ENCODE measurements around the gene PEPD. TPM values are rescaled to one million over a fixed set of nuclear protein-coding genes. Genes with fewer than 3 reads are reported as not detected.

PEPD gene
- total RNA-seq, 1 experiment from 2014 or later = 40.5 TPM

DNA sequence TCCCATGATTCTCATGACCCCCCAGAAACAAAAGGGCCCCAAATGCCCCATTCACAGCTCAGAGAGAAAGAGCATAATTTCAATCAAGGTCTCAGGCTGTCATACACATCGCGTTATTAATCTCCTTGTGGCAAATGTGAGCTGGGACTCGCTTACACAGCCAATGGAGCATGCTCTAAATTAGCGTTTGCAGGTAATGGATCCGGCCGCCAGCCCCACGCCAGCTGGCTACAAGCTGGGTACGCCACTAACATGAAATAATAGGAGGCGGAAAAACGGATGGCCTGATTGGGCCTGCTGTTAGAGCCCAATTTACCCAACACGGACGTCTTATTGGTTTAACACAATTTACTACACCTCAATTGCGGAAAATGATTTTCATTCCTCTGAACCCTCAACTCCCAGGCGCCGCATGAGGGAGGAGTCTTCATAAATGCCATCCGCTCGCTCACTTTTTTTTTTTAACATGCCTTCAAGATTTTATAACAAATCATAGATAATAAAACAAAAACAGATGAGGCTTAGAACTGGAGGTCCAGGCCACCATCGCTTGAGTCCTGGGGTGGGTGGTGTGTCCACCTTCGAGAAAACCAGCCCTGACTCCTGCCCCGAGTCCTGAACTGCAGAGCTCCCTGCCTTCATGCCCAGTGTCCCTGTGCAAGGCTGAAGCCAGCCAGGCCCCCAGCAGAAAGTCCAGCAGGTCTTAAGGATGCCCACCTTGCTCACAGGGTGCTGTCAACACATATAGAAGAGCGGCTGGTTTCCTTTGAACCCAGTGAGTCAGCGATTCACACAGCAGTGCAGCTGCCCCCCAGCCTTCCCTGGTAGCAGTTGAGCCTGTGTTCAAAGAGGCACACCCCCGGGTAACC lies 62.1 kb downstream of the PEPD start:
- no TSS peak for BruUV-seq (replicated peaks)
- TF ChIP-seq ZFX (IDR thresholded peaks at IDR 0.05) (no peak), JUND (IDR thresholded peaks at IDR 0.05) (no peak), POLR2AphosphoS5 (IDR thresholded peaks at IDR 0.05; ENCODE audit: low read depth, low read length) (no peak), CEBPB (IDR thresholded peaks at IDR 0.05; ENCODE audit: low read depth) (no peak), FOSL1 (IDR thresholded peaks at IDR 0.05; ENCODE audit: low read depth) (no peak), SRF (IDR thresholded peaks at IDR 0.05; ENCODE audit: low read depth) (no peak), CBX3 (IDR thresholded peaks at IDR 0.05; ENCODE audit: low read depth) (no peak), YY1 (IDR thresholded peaks at IDR 0.05; ENCODE audit: extremely low read depth, insufficient replicate concordance, low read depth, low read length) (no peak), SIN3A (IDR thresholded peaks at IDR 0.05; ENCODE audit: low read depth) (no peak), TCF7L2 (IDR thresholded peaks at IDR 0.05; ENCODE audit: borderline replicate concordance, extremely low read depth, insufficient read depth, insufficient read length) (no peak), RAD21 (IDR thresholded peaks at IDR 0.05; ENCODE audit: low read depth) (no peak), ZNF274 (IDR thresholded peaks at IDR 0.05; ENCODE audit: low read depth, low read length) (no peak), EGR1 (IDR thresholded peaks at IDR 0.05; ENCODE audit: low read depth) (no peak), POLR2A (IDR thresholded peaks at IDR 0.05; ENCODE audit: borderline replicate concordance, extremely low read depth, insufficient read depth, insufficient read length) (no peak)
- TF ChIP-seq, protein P1, sequence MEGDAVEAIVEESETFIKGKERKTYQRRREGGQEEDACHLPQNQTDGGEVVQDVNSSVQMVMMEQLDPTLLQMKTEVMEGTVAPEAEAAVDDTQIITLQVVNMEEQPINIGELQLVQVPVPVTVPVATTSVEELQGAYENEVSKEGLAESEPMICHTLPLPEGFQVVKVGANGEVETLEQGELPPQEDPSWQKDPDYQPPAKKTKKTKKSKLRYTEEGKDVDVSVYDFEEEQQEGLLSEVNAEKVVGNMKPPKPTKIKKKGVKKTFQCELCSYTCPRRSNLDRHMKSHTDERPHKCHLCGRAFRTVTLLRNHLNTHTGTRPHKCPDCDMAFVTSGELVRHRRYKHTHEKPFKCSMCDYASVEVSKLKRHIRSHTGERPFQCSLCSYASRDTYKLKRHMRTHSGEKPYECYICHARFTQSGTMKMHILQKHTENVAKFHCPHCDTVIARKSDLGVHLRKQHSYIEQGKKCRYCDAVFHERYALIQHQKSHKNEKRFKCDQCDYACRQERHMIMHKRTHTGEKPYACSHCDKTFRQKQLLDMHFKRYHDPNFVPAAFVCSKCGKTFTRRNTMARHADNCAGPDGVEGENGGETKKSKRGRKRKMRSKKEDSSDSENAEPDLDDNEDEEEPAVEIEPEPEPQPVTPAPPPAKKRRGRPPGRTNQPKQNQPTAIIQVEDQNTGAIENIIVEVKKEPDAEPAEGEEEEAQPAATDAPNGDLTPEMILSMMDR (IDR thresholded peaks at IDR 0.05 in 2 of 3, conservative IDR thresholded peaks at IDR 0.05 in 1 of 3; ENCODE audit: borderline replicate concordance in 1 of 3, insufficient read depth in 1 of 3, low read depth in 2 of 3, low read length in 2 of 3) = no peak
- TF ChIP-seq, protein P2, sequence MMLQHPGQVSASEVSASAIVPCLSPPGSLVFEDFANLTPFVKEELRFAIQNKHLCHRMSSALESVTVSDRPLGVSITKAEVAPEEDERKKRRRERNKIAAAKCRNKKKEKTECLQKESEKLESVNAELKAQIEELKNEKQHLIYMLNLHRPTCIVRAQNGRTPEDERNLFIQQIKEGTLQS (IDR thresholded peaks at IDR 0.05) = no peak
- TF ChIP-seq, protein P3, sequence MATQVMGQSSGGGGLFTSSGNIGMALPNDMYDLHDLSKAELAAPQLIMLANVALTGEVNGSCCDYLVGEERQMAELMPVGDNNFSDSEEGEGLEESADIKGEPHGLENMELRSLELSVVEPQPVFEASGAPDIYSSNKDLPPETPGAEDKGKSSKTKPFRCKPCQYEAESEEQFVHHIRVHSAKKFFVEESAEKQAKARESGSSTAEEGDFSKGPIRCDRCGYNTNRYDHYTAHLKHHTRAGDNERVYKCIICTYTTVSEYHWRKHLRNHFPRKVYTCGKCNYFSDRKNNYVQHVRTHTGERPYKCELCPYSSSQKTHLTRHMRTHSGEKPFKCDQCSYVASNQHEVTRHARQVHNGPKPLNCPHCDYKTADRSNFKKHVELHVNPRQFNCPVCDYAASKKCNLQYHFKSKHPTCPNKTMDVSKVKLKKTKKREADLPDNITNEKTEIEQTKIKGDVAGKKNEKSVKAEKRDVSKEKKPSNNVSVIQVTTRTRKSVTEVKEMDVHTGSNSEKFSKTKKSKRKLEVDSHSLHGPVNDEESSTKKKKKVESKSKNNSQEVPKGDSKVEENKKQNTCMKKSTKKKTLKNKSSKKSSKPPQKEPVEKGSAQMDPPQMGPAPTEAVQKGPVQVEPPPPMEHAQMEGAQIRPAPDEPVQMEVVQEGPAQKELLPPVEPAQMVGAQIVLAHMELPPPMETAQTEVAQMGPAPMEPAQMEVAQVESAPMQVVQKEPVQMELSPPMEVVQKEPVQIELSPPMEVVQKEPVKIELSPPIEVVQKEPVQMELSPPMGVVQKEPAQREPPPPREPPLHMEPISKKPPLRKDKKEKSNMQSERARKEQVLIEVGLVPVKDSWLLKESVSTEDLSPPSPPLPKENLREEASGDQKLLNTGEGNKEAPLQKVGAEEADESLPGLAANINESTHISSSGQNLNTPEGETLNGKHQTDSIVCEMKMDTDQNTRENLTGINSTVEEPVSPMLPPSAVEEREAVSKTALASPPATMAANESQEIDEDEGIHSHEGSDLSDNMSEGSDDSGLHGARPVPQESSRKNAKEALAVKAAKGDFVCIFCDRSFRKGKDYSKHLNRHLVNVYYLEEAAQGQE (IDR thresholded peaks at IDR 0.05; ENCODE audit: low read depth) = no peak
- TF ChIP-seq, protein P4, sequence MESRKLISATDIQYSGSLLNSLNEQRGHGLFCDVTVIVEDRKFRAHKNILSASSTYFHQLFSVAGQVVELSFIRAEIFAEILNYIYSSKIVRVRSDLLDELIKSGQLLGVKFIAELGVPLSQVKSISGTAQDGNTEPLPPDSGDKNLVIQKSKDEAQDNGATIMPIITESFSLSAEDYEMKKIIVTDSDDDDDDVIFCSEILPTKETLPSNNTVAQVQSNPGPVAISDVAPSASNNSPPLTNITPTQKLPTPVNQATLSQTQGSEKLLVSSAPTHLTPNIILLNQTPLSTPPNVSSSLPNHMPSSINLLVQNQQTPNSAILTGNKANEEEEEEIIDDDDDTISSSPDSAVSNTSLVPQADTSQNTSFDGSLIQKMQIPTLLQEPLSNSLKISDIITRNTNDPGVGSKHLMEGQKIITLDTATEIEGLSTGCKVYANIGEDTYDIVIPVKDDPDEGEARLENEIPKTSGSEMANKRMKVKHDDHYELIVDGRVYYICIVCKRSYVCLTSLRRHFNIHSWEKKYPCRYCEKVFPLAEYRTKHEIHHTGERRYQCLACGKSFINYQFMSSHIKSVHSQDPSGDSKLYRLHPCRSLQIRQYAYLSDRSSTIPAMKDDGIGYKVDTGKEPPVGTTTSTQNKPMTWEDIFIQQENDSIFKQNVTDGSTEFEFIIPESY (IDR thresholded peaks at IDR 0.05; ENCODE audit: extremely low read depth, insufficient replicate concordance, low read length) = no peak
- H3K4me2 ChIP-seq (ENCODE audit: low read length) = no peak overlapping the region
- no peaks in the 10 kb centered on the region for H3K27me3 ChIP-seq (ENCODE audit: insufficient read depth, low read length)
- DNase-seq (ENCODE audit: low read depth, low spot score) (no peak), ATAC-seq (no peak)
- RAD21 ChIA-PET (ENCODE audit: low non-redundant PET in 1 of 2, low total read pairs in 2 of 2, uncharacterized antibody in 2 of 2, unreplicated experiment in 2 of 2) = no interaction called here
- H3K9me3 ChIP-seq (ENCODE audit: control insufficient read depth in 1 of 2, insufficient read depth in 1 of 2, low read depth in 1 of 2, low read length in 2 of 2) = no peaks in the 10 kb centered on the region
- no peak overlapping the region for H3K27ac ChIP-seq (ENCODE audit: low read depth, low read length)
- H3K4me3 ChIP-seq (replicated peaks in 1 of 2; ENCODE audit: low read depth in 1 of 2, low read length in 2 of 2) = no peak overlapping the region
- H2AFZ ChIP-seq (ENCODE audit: low read depth, low read length, poor library complexity, severe bottlenecking) = no peak overlapping the region
- intact Hi-C loops (cut with micrococcal nuclease) = no loop called here
- H3K36me3 ChIP-seq (ENCODE audit: control insufficient read depth in 1 of 2, insufficient read depth in 2 of 2, low read length in 2 of 2) = no peaks in the 10 kb centered on the region
- no peaks in the 10 kb centered on the region for H4K20me1 ChIP-seq (ENCODE audit: insufficient read depth)
- POLR2A ChIA-PET = no interaction called here
- H3K9me2 ChIP-seq (ENCODE audit: insufficient read depth) = no peaks in the 10 kb centered on the region
- no peaks in the 10 kb centered on the region for H3K79me2 ChIP-seq (ENCODE audit: insufficient read depth, low read length)
- no peaks in the 10 kb centered on the region for H3K4me1 ChIP-seq (ENCODE audit: control insufficient read depth in 1 of 2, insufficient read depth in 2 of 2, low read length in 2 of 2)
- CTCF ChIA-PET = no interaction called here
- no peak overlapping the region for H3K9ac ChIP-seq (ENCODE audit: low read length)

Measured in HCT116 (cell line).